Right forelimb (tissue), 1 donor: ENCODE results near the gene USP35.

Experiments
- DNase-seq: peaks from one replicate; pipeline ENCODE4 v3.0.0-alpha.2; 2018

Gene USP35

DNA sequence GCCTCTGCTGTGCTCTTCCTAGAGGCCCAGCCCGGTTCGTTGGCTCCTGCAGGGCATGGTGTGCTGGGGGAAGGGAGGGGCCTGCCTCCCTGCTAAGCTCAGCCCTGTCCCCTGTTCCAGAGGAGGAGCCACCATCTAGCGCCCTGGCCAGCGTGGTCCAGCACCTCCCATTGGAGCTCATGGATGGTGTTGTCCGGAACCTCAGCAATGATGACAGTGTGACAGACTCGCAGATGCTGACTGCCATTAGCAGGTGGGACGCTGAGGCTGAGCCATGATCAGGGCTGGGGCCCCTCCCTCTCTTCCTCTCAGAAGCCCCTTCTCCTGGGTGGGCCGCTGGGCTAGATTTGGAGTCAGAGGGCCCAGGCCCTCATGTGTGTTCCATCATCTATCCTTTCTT lies 9.1 kb downstream of the USP35 start:
- DNase-seq: no peak

- DNase-seq: no peak
Observed at GRCh38 chr11:78199015-78199652, 10.4 kb downstream of the USP35 start.

GRCh38 chr11:78199653-78200015 lies 10.9 kb downstream of the USP35 start:
- no peak for DNase-seq

GRCh38 chr11:78200061-78200460 lies 11.3 kb downstream of the USP35 start:
- DNase-seq: no peak

GRCh38 chr11:78200553-78200952 lies 11.8 kb downstream of the USP35 start:
- DNase-seq: no peak

DNA sequence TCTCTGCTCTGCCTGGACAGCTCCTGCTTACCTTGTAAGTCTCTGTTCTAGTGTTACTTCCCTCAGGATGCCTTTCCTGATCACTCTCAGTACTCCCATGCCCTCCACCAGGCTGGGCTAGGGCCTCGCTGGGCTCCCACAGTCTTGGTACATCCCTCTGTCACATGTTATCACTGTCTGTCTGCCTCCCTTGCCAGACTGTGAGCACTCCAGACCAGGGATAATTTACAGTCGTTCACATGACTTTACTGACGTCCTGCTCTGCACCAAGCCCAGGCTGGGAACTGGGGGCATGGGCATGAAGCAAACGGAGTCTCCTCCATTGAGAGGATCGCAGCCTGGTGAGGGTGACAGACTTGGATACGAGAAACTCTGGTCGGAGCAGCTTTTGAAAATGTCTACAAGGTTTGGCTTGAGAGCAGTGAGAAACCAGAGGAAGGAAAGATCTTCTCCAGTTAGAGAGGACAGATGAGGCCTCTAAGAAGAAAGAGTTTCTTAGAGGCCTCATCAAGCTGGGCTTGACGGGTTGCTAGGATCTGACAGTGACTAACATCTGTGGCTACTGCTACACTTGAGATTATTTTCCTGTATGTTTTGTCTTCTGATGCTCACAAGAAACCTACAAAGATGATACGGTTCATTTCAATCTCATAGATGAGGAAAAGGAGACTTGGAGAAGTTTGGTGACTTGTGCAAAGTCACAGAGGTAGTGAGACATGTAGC lies 12.5 kb downstream of the USP35 start:
- DNase-seq: no peak

DNA sequence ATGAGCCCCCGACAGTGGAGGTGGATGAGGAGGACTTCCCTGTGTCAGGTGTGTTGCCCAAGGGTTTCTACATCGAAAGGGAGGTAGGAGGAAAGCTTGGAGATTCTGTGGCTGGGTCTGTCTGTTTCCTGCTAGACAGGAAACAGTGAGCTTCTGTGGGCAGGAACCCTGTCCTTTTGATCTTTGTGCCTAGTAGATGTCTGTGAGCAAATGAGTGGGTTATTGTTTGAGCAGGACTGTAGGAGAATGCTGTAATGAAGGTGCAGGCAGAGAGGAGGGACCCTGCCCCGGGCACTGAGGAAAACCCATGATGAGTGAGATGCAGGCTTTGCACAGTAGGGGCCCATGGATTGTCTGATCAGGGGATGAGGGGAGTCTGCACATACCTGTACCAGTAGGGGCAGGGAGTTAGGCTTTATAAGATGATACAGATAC lies 14.0 kb downstream of the USP35 start:
- no peak for DNase-seq

DNA sequence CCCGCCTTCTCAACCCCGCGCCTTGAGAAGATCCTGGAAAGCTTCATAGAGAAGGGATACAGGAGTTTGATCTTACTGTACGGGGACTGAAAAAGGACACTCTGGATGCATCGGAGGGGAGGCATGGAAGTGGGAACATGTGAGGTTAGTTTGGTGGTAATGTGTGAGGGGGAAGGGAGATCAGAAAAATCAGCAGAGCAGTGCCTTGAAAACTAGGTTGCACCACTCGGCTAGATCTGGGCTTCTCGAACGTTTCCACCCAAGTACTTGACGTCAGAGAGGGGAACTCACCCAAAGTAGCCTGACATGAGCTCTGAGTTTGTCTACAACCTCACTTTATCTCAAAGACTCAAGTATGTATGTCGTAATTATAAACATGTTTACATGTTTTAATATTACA lies 14.5 kb downstream of the USP35 start:
- no peak for DNase-seq

DNA sequence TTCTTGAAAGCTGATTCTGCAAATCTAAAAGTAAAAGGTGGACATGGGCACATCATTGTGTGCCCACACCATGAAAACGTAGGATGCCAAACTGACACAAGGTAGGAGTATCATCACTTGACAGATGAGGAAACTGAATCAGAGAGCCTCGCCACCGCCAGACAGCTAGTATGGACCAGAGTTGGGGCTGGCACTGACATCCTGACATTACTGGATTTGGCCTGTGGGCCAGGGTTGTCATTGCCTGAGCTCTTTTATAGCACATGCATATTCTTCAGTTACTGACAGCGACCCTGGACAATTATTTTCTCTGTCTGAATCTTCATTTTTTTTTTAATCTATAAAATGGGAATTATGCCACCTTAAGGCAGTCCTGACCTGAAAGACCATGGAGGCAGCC lies 16.5 kb downstream of the USP35 start:
- DNase-seq: no peak

DNA sequence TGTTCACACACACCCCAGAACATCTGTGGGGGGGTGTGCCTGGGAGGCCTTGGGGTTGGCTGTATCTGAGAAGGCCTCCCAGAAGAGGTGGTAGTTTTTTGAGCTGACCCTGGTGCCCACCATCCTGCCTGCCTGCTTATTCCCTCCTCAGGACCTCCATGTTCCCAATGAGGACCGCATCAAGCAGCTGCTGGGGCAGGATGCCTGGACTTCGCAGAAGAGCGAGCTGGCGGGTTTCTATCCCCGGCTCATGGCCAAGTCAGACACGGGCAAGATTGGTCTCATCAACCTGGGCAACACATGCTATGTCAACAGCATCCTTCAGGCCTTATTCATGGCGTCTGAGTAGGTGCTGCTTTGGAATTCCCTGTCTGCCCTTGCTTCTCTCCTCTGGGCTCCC lies 17.0 kb downstream of the USP35 start:
- DNase-seq: no peak

- DNase-seq: no peak
Observed at GRCh38 chr11:78207532-78208256, 19.0 kb downstream of the USP35 start.

DNA sequence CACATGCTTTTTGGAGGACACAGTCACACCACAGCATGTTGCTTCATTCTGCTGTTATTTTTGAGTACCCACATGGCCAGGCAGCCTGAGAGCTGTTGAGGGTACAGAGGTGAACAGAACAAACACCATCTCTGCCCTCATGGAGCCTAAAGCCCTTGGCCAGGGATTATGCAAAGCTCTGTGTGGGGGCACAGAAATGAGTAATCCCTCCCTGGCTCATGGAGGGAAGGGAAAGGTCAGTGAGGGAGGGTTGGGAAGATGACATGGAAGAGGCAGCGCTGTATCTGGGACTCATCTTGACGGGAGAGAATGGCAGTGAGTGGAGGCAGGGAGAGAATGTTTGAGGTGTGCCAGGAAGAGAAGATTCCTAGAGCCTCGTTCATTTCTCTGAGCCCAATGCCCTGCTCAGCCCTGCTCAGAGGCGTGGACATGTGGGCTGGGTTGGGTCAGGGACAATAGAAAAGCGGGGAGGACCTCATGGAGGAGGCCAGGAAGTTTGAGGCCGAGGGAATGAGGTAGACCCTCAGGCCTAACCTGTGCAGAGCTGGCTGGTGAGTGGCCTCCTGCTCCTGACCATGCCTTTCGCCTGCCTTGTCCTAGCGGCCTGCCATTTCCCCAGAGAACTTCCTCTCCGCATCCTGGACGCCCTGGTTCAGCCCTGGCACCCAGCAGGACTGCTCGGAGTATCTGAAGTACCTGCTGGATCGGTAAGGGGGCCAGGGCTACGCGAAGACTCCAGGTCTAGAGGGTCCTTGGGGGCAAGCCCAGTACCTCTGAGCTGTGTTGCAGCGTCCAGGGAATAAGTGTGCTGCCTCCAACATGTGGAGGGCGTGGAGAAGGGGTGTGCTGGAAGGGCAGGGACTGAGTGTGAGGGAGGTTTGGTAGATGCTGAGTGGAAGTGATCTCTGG lies 19.8 kb downstream of the USP35 start:
- DNase-seq: no peak

DNA sequence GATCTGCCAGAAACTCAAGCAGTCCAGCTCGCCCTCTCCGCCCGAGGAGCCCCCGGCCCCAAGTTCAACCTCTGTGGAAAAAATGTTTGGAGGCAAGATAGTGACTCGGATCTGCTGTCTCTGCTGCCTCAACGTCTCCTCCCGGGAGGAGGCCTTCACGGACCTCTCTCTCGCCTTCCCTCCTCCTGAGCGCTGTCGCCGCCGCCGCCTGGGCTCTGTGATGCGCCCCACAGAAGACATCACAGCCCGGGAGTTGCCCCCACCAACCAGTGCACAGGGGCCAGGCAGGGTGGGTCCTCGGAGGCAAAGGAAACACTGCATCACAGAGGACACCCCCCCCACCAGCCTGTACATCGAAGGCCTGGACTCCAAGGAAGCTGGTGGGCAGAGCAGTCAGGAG lies 20.8 kb downstream of the USP35 start:
- DNase-seq: no peak

- DNase-seq: no peak
Observed at GRCh38 chr11:78210000-78210608, 21.4 kb downstream of the USP35 start.

- no peak for DNase-seq
Observed at GRCh38 chr11:78211565-78211964, 22.8 kb downstream of the USP35 start.

- no peak for DNase-seq
Observed at GRCh38 chr11:78212586-78213371, 24.1 kb downstream of the USP35 start.

GRCh38 chr11:78213526-78214330 lies 25.0 kb downstream of the USP35 start:
- no peak for DNase-seq

- no peak for DNase-seq
Observed at GRCh38 chr11:78214331-78215194, 25.8 kb downstream of the USP35 start.

- DNase-seq: no peak
Observed at GRCh38 chr11:78216021-78216420, 27.3 kb downstream of the USP35 start.
